Activated CD8-positive, alpha-beta memory T cell treated with anti-CD3 and anti-CD28 coated beads for 36 hours (primary cell): ENCODE data around the gene LHFPL3. TPM values are rescaled to one million over a fixed set of nuclear protein-coding genes. Genes with fewer than 3 reads are reported as not detected.
"Not testable (repeated sequence)": the region's sequence is repeated elsewhere in the genome, so short reads cannot be mapped to it uniquely, and the experiment has no call there.

ENCODE experiments used
- CTCF ChIA-PET: fragments of 350-600 bp; sonication (Branson Sonifier 250); formaldehyde crosslinking; loops from one replicate; lab custom pipeline; 2021; ENCODE audit warnings: antibody characterized with exemption; lab: Charles Lee
- POLR2A ChIA-PET: fragments of 350-600 bp; sonication (Branson Sonifier 250); formaldehyde crosslinking; loops from one replicate; lab custom pipeline; 2021; ENCODE audit warnings: antibody characterized with exemption; lab: Charles Lee
- total RNA-seq, 2 experiments: library from RNA; stranded (reverse); gene quantifications; one replicate each; pipeline ENCODE4 v1.2.3, GENCODE V29; 2021

LHFPL3 gene
- total RNA-seq, 2 experiments from 2014 or later = not detected

DNA sequence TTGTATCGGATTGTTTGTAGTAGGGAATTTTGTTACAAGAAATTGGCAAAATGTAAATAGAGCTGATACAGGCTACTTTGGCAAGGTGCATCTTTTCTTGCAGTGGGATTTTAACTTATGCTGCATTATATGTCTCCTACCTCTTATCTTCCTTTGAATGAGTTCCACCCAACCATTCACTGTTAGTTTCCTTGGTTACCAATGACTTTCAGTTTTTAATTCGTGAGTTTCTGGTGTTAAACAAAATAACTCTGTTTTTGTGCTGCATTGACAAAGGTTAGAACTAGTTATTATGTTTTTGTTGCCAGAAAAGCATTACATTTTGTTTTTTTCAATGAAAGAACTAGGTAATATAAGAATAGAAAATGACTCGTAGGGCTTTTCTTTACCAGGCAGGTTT, 327.2 kb downstream of the LHFPL3 start:
- CTCF ChIA-PET = no interaction called here

GRCh38 chr7:104656467-104656866, 328.1 kb downstream of the LHFPL3 start:
- ChIA-PET POLR2A (no interaction called here), CTCF (no interaction called here)

More for the DNA sequence above, 327.2 kb downstream of the LHFPL3 start:
- POLR2A ChIA-PET = no interaction called here

- ChIA-PET CTCF (no interaction called here), POLR2A (no interaction called here)
Observed at GRCh38 chr7:104657134-104657533, 328.7 kb downstream of the LHFPL3 start.

GRCh38 chr7:104661575-104661974, 333.2 kb downstream of the LHFPL3 start:
- ChIA-PET CTCF (no interaction called here), POLR2A (no interaction called here)

DNA sequence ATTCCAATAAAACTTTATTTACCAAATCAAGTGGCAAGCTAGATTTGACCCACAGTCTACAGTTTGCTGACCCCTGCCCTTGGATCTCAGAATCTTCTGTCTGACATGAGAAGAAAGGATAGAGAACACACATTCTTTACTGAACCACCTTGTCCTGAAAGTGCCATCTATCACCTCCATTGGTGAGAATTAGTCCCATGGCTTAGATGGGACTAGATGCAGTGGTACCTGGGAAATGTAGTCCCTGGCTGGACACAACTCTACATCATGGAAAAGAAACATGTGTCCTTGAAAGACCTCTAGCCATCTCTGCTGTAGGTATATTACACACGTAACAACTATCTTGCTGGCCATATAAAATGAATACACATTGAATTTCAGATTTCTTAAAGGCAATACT, 336.2 kb downstream of the LHFPL3 start:
- CTCF ChIA-PET = no interaction called here
- POLR2A ChIA-PET = no interaction called here

GRCh38 chr7:104677587-104677986, 349.2 kb downstream of the LHFPL3 start:
- POLR2A ChIA-PET = no interaction called here

DNA sequence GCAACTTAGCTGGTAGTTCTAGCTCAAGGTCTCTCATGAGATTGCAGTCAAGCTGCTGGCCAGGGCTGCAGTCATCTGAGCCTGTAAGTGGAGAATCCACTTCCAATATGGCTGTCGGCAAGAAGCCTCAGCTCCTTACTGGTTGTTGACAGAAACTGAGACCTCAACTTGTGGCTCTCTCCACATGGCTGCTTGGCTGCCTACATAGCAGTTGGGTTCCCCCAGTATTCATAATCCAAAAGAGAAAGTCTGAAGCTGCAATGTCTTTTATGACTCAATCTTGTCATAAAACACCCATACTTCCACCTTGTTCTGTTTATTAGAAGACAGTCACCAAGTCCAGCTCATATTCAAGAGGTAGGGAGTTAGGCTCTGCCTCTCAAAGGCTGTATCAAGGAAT, 350.7 kb downstream of the LHFPL3 start:
- POLR2A ChIA-PET = no interaction called here
- CTCF ChIA-PET = no interaction called here

More at GRCh38 chr7:104677587-104677986, 349.2 kb downstream of the LHFPL3 start:
- CTCF ChIA-PET = no interaction called here

DNA sequence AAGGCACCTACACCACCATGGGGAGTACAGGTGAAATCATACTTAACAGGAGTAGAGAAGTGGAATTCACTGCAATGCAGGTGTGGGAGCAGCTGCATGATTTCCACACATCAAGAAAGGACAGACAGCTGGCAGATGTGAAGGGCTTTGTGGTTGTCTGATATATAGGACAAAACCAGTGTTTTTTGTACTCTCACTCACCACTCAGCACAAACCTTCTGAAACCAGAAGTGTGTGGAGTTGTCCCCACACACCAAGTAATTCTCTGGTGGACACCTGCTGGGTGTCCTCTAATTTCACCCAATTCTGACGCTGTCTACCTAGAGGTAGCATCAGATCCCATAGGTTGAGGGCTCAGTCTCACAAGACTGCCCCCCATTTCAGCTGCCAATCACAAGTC, 357.9 kb downstream of the LHFPL3 start:
- ChIA-PET POLR2A (no interaction called here), CTCF (no interaction called here)

- POLR2A ChIA-PET = no interaction called here
- CTCF ChIA-PET = no interaction called here
Observed at GRCh38 chr7:104694710-104695109, 366.3 kb downstream of the LHFPL3 start.

DNA sequence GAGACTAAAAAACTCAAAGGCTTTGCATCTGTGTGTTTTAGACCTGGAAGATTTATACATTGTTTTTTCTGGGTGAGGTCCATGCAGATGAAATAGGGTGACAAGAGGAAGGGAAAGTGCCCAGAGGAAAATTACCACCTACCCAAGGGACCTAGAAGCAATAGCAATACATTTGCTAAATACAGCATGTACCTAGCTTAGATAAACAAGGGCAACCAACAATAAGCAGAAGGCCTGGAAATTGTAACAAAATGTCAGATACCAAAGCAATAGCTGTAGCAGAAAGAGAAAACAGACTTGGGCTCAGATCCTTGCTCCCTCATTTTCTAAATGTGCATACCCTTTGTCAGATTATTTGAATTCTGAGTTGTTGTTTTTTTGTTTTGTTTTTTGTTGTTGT, 367.2 kb downstream of the LHFPL3 start:
- CTCF ChIA-PET = no interaction called here
- POLR2A ChIA-PET = no interaction called here

- POLR2A ChIA-PET = no interaction called here
- CTCF ChIA-PET = no interaction called here
Observed at GRCh38 chr7:104700336-104700735, 371.9 kb downstream of the LHFPL3 start.

DNA sequence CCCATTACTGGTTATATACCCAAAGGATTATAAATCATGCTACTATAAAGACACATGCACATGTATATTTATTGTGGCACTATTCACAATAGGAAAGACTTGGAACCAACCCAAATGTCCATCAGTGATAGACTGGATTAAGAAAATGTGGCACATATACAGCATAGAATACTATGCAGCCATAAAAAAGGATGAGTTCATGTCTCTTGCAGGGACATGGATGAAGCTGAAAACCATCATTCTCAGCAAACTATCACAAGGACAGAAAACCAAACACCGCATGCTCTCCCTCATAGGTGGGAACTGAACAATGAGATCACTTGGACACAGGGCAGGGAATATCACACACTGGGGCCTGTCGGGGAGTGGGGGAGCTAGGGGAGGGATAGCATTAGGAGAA, 392.6 kb downstream of the LHFPL3 start:
- POLR2A ChIA-PET, CTCF ChIA-PET: not testable (repeated sequence)

DNA sequence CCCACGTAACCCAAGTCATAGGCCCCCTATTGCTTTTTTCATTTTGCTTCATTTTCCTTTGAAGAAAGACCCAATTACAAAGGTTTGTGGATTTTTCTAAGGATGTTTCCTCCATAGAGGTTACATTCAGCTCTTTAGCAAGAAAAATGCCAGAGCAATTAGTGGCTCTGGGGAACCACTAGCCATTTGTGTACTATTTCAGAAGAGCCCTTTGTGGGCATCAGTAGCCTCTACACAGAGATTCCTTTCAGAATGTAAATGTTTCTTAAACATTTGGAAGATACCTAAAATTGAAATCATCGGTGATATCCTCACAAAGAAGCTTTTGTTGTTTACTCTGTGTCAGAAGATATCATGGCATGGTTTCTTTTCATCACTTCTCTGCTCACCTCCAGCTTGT, 394.6 kb downstream of the LHFPL3 start:
- POLR2A ChIA-PET = no interaction called here
- CTCF ChIA-PET = no interaction called here

GRCh38 chr7:104758504-104758903, 430.1 kb downstream of the LHFPL3 start:
- POLR2A ChIA-PET = no interaction called here

DNA sequence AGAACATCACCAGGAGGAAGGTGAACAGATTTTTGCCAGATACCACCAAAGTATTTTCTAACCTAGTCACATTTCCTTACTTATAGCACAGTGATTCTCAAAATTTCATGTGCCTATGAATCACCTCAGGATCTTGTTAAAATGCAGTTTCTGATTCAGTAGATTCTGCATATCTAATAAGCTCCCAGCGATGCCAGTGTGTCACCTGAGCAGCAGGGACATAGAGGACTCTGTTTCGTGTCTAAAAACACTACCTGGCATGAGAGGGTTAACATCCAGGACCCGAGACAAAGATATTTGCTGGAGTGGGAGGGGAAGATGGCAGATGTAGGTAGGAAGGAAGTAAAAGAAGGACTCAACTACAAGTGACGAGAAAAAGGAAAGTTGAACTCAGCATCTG, 433.5 kb downstream of the LHFPL3 start:
- ChIA-PET POLR2A (no interaction called here), CTCF (no interaction called here)

More at GRCh38 chr7:104758504-104758903, 430.1 kb downstream of the LHFPL3 start:
- CTCF ChIA-PET = no interaction called here

- ChIA-PET CTCF (no interaction called here), POLR2A (no interaction called here)
Observed at GRCh38 chr7:104767113-104767512, 438.7 kb downstream of the LHFPL3 start.

GRCh38 chr7:104767826-104768536, 439.6 kb downstream of the LHFPL3 start:
- CTCF ChIA-PET = no interaction called here
- POLR2A ChIA-PET = no interaction called here

GRCh38 chr7:104772405-104773345, 444.3 kb downstream of the LHFPL3 start:
- ChIA-PET CTCF (no interaction called here), POLR2A (no interaction called here)

DNA sequence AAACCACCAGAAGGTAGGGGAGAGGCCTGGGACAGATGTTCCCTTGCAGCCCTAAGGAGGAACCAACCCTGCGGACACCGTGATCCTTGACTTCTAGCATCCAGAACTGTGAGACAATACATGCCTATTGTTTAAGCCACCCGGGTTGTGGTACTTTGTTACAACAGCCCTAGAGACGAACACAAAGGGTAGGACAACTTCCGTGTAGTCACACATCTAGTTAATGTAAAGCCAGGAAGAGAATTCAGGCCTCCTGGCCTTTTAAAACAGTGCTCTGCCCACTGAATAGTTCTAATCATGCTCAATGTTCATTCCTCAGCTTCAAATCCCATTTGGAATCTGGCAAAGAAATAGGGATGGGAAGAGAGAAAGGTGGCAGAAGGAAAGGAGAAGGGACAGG, 445.4 kb downstream of the LHFPL3 start:
- ChIA-PET CTCF (no interaction called here), POLR2A (no interaction called here)

DNA sequence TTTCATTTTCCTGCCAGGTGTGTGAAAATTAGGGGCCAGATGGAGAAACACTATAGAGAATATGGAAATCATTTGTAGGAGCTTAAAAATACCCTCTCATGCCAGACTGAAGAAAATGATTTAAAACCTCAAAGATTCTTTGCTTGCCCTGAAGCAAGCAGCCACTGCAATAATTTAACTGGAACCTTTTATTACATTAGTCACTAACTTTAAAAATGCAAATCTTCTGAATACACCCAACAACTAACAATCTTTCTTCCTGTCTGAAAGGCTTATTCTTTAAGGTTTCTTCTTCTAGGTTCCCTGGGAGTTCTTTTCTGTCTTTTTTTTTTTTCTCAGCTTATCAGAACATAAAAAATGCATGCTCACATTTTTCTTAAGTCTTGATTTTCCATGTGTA, 447.1 kb downstream of the LHFPL3 start:
- ChIA-PET CTCF (no interaction called here), POLR2A (interaction anchor here (0.5 kb wide), 1 partner anchor 12 kb away, joined by 3 read pairs; no protein-coding TSS in a partner anchor)
